ENCODE data around the gene PTPRR. TPM values are rescaled to one million over a fixed set of nuclear protein-coding genes. Genes with fewer than 3 reads are reported as not detected.

Gene PTPRR
- total and polyA plus RNA-seq, 10 of the 15 experiments (the other 5 are each of a cell fraction or from before 2014, with no cell fraction given) = 0.14 to 3.1 (median 0.42) TPM

- Histone ChIP-seq H3K4me2 (ENCODE audit: control insufficient read depth, insufficient read depth) (no peak overlapping the region), H3K4me3 (no peak overlapping the region), H2AFZ (ENCODE audit: control insufficient read depth, low read depth, low read length) (no peak overlapping the region), H3K27me3 (replicated peaks in 1 of 2; ENCODE audit: control insufficient read depth in 2 of 2, insufficient read depth in 2 of 2, low read length in 1 of 2) (no peaks in the 10 kb centered on the region), H4K20me1 (ENCODE audit: control insufficient read depth, insufficient read depth) (no peaks in the 10 kb centered on the region), H3K9me3 (replicated peaks; ENCODE audit: control insufficient read depth, insufficient read depth, low read length) (no peaks in the 10 kb centered on the region), H3K36me3 (ENCODE audit: control insufficient read depth in 2 of 2, insufficient read depth in 2 of 2, low read length in 1 of 2) (no peaks in the 10 kb centered on the region), H3K79me2 (ENCODE audit: control insufficient read depth, insufficient read depth, low read length) (no peaks in the 10 kb centered on the region), H3K4me1 (ENCODE audit: control insufficient read depth, insufficient read depth, low read length) (no peaks in the 10 kb centered on the region), H3K27ac (ENCODE audit: control insufficient read depth, insufficient read depth) (no peak overlapping the region), H3K9ac (ENCODE audit: control insufficient read depth, insufficient read depth, low read length) (no peak overlapping the region)
- DNase-seq (ENCODE audit: low read depth, low spot score) = no peak
- intact Hi-C loops (cut with micrococcal nuclease; ENCODE audit: unreplicated experiment) = no loop called here
- no peak for TF ChIP-seq E2F8 (IDR thresholded peaks at IDR 0.05; ENCODE audit: low read depth, partially characterized antibody)
- TF ChIP-seq ASH2L (IDR thresholded peaks at IDR 0.05; ENCODE audit: borderline replicate concordance, low read depth) = no peak
- TF ChIP-seq CEBPZ (IDR thresholded peaks at IDR 0.05; ENCODE audit: low read depth, low read length) = no peak
- no peak for TF ChIP-seq ZBTB11 (CRISPR knock-in tag; IDR thresholded peaks at IDR 0.05)
- TF ChIP-seq EP300 (IDR thresholded peaks at IDR 0.05; ENCODE audit: borderline replicate concordance in 1 of 2, control insufficient read depth in 1 of 2, low read depth in 2 of 2, low read length in 2 of 2) = no peak
- no peak for TF ChIP-seq POU2F2 (IDR thresholded peaks at IDR 0.05; ENCODE audit: borderline replicate concordance, low read depth, low read length)
- no peak for TF ChIP-seq NFXL1 (IDR thresholded peaks at IDR 0.05; ENCODE audit: borderline replicate concordance)
- TF ChIP-seq NFYA (IDR thresholded peaks at IDR 0.05; ENCODE audit: borderline replicate concordance, low read depth, low read length) = no peak
- TF ChIP-seq CREB1 (IDR thresholded peaks at IDR 0.05; ENCODE audit: low read depth) = no peak
- no peak for TF ChIP-seq FOXM1 (IDR thresholded peaks at IDR 0.05; ENCODE audit: low read depth, low read length)
- TF ChIP-seq SIX5 (IDR thresholded peaks at IDR 0.05; ENCODE audit: low read depth, low read length, severe bottlenecking) = no peak
- ATAC-seq = no peak
- SMC1A ChIA-PET (ENCODE audit: uncharacterized antibody, unreplicated experiment) = no interaction called here
- BruUV-seq (replicated peaks) = no TSS peak
- FAIRE-seq = no peak
- WGBS (ENCODE audit: insufficient coverage, insufficient replicate concordance, low lambda C conversion rate, missing lambda C conversion rate) = 12% methylated on average over 3 of the region's 3 CpGs
- POLR2A ChIA-PET = no interaction called here
- RAD21 ChIA-PET (ENCODE audit: unreplicated experiment) = no interaction called here
- in situ Hi-C loops (cut with MboI) = no loop called here
- CTCF ChIA-PET = interaction anchor here (1.2 to 2.0 kb wide), 2 partner anchors 9 to 29 kb away, joined by 3 to 4 read pairs; no protein-coding TSS in a partner anchor
Observed at GRCh38 chr12:70854881-70855568, 65.5 kb downstream of the PTPRR start.
